A549 (cell line): Measurements from ENCODE around the gene ARRDC4. TPM values are rescaled to one million over a fixed set of nuclear protein-coding genes. Genes with fewer than 3 reads are reported as not detected.

Experiments used
- ATAC-seq, 2 experiments: fragments of 200-7000 bp in 1 of 2; fragments of >200 bp in 1 of 2; cut with Nextera tagmentation in 1 of 2; cut with Tn5 transposase in 1 of 2; 3 replicates each; pipeline versions ENCODE4 v1.8.0 to v1.9.1; 2018 to 2020; ENCODE audit warnings: mild to moderate bottlenecking in 1 of 2, moderate library complexity in 1 of 2
- CTCF ChIA-PET: fragments of 300-600 bp; sonication (Branson Sonifier 250); formaldehyde crosslinking; extraction: SDS; loops from one replicate; lab custom pipeline; 2021; ENCODE audit warnings: antibody characterized with exemption, inconsistent platforms; lab: Yijun Ruan, JAX
- POLR2A ChIA-PET: fragments of 350-600 bp; formaldehyde crosslinking; extraction: SDS; loops from one replicate; lab custom pipeline; 2021; ENCODE audit warnings: antibody characterized with exemption, inconsistent platforms; lab: Yijun Ruan, JAX
- DNase-seq, 2 experiments: peaks; one replicate each; pipeline versions ENCODE4 v3.0.0 to v3.0.0-alpha.2; 2011 to 2016; ENCODE audit warnings: low read depth in 1 of 2, low spot score in 1 of 2
- FAIRE-seq: peaks from 2 replicates; lab custom pipeline; 2011; peaks lifted over from hg19 to GRCh38; lab: Jason Lieb, UNC
- H3K27ac ChIP-seq, 2 experiments: fragments of >200 bp; sonication (Bioruptor Twin); formaldehyde crosslinking; 3 replicates each; pipeline ENCODE4 v1.5.1; 2016 to 2017
- H3K4me1 ChIP-seq: fragments of >200 bp; sonication (Bioruptor Twin); formaldehyde crosslinking; 3 replicates; pipeline ENCODE4 v1.6.1; 2016
- H3K4me2 ChIP-seq: fragments of >200 bp; sonication (Bioruptor Twin); formaldehyde crosslinking; 3 replicates; pipeline ENCODE4 v1.6.1; 2016
- H3K4me3 ChIP-seq: fragments of >200 bp; sonication (Bioruptor Twin); formaldehyde crosslinking; 3 replicates; pipeline ENCODE4 v1.5.1; 2016
- H3K9me3 ChIP-seq: fragments of >200 bp; sonication (Bioruptor Twin); formaldehyde crosslinking; 3 replicates; pipeline ENCODE4 v1.6.1; 2016
- CHD2 ChIP-seq: fragments of 150-350 bp; IDR thresholded peaks from 2 replicates; pipeline ENCODE4 v1.6.1; 2014; ENCODE audit warnings: low read length; ENCODE audit not compliant: partially characterized antibody
- EP300 ChIP-seq, 2 experiments: fragments of >200 bp; sonication (Bioruptor Twin); formaldehyde crosslinking; IDR thresholded peaks; 2 replicates in 1 of 2; 3 replicates in 1 of 2; pipeline ENCODE4 v1.6.1; 2016 to 2017
- ESRRA ChIP-seq: fragments of 150-350 bp; IDR thresholded peaks from 2 replicates; pipeline ENCODE4 v1.6.1; 2014; ENCODE audit warnings: mild to moderate bottlenecking, low read length, borderline replicate concordance
- HDAC2 ChIP-seq: fragments of 200-600 bp; sonication (generic); IDR thresholded peaks from 2 replicates; pipeline ENCODE4 v1.6.1; 2016
- HOXA7 ChIP-seq: fragments of 250-450 bp; sonication (Bioruptor Pico); IDR thresholded peaks from 2 replicates; pipeline ENCODE4 v1.5.0; 2020; ENCODE audit warnings: mild to moderate bottlenecking, moderate library complexity
- JUNB ChIP-seq: fragments of >200 bp; sonication (Bioruptor Twin); formaldehyde crosslinking; IDR thresholded peaks from 2 replicates; pipeline ENCODE4 v1.6.1; 2016
- KDM5A ChIP-seq: fragments of 200-600 bp; sonication (generic); IDR thresholded peaks from 2 replicates; pipeline ENCODE4 v1.6.1; 2016; ENCODE audit warnings: antibody characterized with exemption, mild to moderate bottlenecking
- MAZ ChIP-seq: fragments of 150-350 bp; IDR thresholded peaks from 2 replicates; pipeline ENCODE4 v1.6.1; 2014; ENCODE audit warnings: antibody characterized with exemption, low read depth, low read length, borderline replicate concordance
- NFE2L2 ChIP-seq: fragments of 150-350 bp; conservative IDR thresholded peaks from 2 replicates; pipeline ENCODE4 v1.6.1; 2014; ENCODE audit warnings: low read length
- NPAS2 ChIP-seq: fragments of 250-450 bp; sonication (Bioruptor Pico); IDR thresholded peaks from 2 replicates; pipeline ENCODE4 v1.8.0; 2022; ENCODE audit warnings: mild to moderate bottlenecking, moderate library complexity, borderline replicate concordance
- RAD21 ChIP-seq, 2 experiments: fragments of >200 bp in 1 of 2; sonication (Bioruptor Twin) in 1 of 2; formaldehyde crosslinking in 1 of 2; IDR thresholded peaks in 1 of 2; conservative IDR thresholded peaks in 1 of 2; 2 replicates in 1 of 2; 3 replicates in 1 of 2; pipeline ENCODE4 v1.6.1; 2012 to 2018; ENCODE audit warnings: inconsistent platforms in 1 of 2
- RNF2 ChIP-seq: fragments of 200-600 bp; sonication (generic); IDR thresholded peaks from 2 replicates; pipeline ENCODE4 v1.6.1; 2016; ENCODE audit warnings: low read depth, mild to moderate bottlenecking, antibody characterized with exemption, moderate library complexity, borderline replicate concordance
- ZC3H11A ChIP-seq: fragments of 450-650 bp; IDR thresholded peaks from 2 replicates; pipeline ENCODE4 v1.6.1; 2014; ENCODE audit warnings: antibody characterized with exemption, mild to moderate bottlenecking
- ZFP36 ChIP-seq: fragments of 450-650 bp; IDR thresholded peaks from 2 replicates; pipeline ENCODE4 v1.6.1; 2014; ENCODE audit warnings: borderline replicate concordance; ENCODE audit not compliant: partially characterized antibody
- ZNF302 ChIP-seq: fragments of 250-450 bp; sonication (Bioruptor Pico); IDR thresholded peaks from 2 replicates; pipeline ENCODE4 v1.9.0; 2021; ENCODE audit warnings: inconsistent platforms, mild to moderate bottlenecking, moderate library complexity
- WGBS: methylation state at CpG from one replicate; pipeline ENCODE4 v1.1.6; 2017; ENCODE audit errors: missing lambda C conversion rate; 5-methylcytosine and 5-hydroxymethylcytosine counted together
- polyA plus RNA-seq, 4 experiments: library from polyadenylated mRNA; depleted of rRNA in 3 of 4; stranded (reverse); fragments of >200 nt; fragmentation: RNase III in 1 of 4; extraction: RNeasy Plus Mini Kit Qiagen cat#74134 plus additional on column Dnase treatment in 1 of 4; gene quantifications; 2 replicates in 3 of 4; 3 replicates in 1 of 4; pipeline ENCODE4 v1.2.3, GENCODE V29; 2011 to 2017
- TF ChIP-seq, protein P1 (sequence below): IDR thresholded peaks from 2 replicates; pipeline ENCODE4 v1.6.1; 2012; ENCODE audit warnings: low read depth, borderline replicate concordance
- TF ChIP-seq, protein P2 (sequence below): fragments of 450-650 bp; IDR thresholded peaks from 2 replicates; pipeline ENCODE4 v1.6.1; 2014; ENCODE audit warnings: antibody characterized with exemption
- TF ChIP-seq, protein P3 (sequence below): fragments of 250-450 bp; sonication (Bioruptor Pico); IDR thresholded peaks from 2 replicates; pipeline ENCODE4 v1.5.0; 2020; ENCODE audit warnings: low read depth, mild to moderate bottlenecking, moderate library complexity
- TF ChIP-seq, protein P4 (sequence below): IDR thresholded peaks from 2 replicates; pipeline ENCODE4 v1.6.1; 2012

Gene ARRDC4
- polyA plus RNA-seq, 2 of the 4 experiments (the other 2 are of a cell fraction) = 0.19 to 2.2 TPM

DNA sequence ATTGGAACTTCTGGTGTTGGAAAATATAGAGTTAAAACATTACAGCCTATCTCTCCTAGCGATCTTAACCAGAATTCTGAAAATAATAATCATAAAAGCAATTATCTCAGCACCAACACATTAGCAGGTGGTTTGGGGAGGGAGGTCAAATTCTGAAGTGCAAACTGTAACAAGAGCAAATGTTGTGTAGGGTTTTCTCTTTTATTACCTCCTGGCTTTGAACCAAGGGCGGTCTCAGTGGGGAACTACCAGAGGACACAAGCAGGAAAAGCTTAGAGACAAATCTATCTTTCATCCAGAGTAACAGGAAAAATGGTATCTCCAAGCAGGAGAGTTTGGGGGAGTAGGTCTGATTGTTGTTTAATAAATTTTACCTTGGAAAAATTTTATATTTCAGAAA is 5.5 kb upstream of the ARRDC4 start (continued):
- TF ChIP-seq, protein P1, sequence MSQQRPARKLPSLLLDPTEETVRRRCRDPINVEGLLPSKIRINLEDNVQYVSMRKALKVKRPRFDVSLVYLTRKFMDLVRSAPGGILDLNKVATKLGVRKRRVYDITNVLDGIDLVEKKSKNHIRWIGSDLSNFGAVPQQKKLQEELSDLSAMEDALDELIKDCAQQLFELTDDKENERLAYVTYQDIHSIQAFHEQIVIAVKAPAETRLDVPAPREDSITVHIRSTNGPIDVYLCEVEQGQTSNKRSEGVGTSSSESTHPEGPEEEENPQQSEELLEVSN = no peak
- TF ChIP-seq, protein P2, sequence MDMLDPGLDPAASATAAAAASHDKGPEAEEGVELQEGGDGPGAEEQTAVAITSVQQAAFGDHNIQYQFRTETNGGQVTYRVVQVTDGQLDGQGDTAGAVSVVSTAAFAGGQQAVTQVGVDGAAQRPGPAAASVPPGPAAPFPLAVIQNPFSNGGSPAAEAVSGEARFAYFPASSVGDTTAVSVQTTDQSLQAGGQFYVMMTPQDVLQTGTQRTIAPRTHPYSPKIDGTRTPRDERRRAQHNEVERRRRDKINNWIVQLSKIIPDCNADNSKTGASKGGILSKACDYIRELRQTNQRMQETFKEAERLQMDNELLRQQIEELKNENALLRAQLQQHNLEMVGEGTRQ = no peak
- no peak for TF ChIP-seq KDM5A

DNA sequence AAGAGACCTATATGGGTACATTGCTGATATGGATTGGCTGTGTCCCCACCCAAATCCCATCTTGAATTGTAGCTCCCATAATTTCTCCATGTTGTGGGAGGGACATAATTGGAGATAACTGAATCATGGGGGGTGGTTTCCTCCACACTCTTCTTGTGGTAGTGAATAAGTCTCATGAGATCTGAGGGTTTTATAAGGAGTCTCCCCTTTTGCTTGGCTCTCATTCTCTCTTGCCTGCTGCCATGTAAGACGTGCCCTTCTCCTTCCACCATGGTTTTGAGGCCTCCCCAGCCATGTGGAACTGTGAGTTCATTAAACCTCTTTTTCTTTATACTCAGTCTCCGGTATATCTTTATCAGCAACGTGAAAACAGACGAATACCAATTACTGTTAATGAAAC is 5.0 kb upstream of the ARRDC4 start:
- H3K4me1 ChIP-seq = no peaks in the 10 kb centered on the region
- 8% methylated on average over 4 of the region's 4 CpGs for WGBS
- no peak for TF ChIP-seq ZC3H11A
- no peak for TF ChIP-seq ZFP36
- TF ChIP-seq ESRRA = no peak
- no peak for TF ChIP-seq RAD21 (conservative IDR thresholded peaks at IDR 0.05 in 1 of 2, IDR thresholded peaks at IDR 0.05 in 1 of 2)
- ATAC-seq = no peak
- no peaks in the 10 kb centered on the region for H3K9me3 ChIP-seq
- H3K4me2 ChIP-seq = no peak overlapping the region
- H3K4me3 ChIP-seq = no peak overlapping the region
- POLR2A ChIA-PET = no interaction called here
- H3K27ac ChIP-seq = no peak overlapping the region
- FAIRE-seq = no peak
- no peak for DNase-seq
- CTCF ChIA-PET = no interaction called here

DNA sequence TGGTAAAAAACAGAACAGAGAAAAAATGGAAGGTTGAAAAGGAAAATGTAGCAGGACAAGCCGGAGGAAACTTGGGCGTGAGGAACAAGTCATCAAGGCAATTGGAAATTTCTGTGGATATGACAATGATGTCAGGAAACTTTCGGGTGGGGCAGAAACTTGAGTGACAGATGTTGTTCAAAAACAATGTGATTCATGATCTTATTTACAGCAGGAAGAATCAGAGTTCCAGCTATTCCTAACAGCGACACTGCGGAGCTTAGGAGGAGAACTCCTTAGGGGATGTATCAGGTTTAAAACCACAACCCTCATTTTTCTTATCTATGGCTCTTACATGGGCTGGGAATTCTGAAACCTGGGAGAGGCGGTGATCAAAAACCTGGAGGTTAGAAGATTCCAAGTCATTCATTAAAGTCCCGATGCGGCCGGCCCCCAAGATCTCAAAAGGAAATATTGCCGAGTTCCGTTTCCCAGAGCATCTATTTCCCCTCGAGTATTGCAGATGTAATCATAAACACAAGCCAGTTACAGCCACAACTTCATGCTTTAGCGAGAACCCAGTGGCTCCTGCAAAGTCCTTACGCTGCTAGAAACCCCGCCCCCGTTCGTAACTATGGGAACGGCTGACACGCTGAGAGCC is 659 bp upstream of the ARRDC4 start:
- no peak for TF ChIP-seq NPAS2 (CRISPR knock-in tag)
- TF ChIP-seq, all 56 proteins: peak for 0
- H3K4me2 ChIP-seq = peak overlapping the region; percentile 87
- H3K4me3 ChIP-seq = peak overlapping the region; percentile 55
- WGBS = 3% methylated on average over 19 of the region's 19 CpGs
- FAIRE-seq = no peak
- H3K4me1 ChIP-seq = no peaks in the 10 kb centered on the region
- H3K27ac ChIP-seq = no peak overlapping the region
- DNase-seq = no peak
- 0 out of 3 replicates have a peak, but pooled peaks cover 3% of the 10 kb centered on the region for H3K9me3 ChIP-seq
- CTCF ChIA-PET = no interaction called here
- no peak for ATAC-seq
- POLR2A ChIA-PET = no interaction called here

DNA sequence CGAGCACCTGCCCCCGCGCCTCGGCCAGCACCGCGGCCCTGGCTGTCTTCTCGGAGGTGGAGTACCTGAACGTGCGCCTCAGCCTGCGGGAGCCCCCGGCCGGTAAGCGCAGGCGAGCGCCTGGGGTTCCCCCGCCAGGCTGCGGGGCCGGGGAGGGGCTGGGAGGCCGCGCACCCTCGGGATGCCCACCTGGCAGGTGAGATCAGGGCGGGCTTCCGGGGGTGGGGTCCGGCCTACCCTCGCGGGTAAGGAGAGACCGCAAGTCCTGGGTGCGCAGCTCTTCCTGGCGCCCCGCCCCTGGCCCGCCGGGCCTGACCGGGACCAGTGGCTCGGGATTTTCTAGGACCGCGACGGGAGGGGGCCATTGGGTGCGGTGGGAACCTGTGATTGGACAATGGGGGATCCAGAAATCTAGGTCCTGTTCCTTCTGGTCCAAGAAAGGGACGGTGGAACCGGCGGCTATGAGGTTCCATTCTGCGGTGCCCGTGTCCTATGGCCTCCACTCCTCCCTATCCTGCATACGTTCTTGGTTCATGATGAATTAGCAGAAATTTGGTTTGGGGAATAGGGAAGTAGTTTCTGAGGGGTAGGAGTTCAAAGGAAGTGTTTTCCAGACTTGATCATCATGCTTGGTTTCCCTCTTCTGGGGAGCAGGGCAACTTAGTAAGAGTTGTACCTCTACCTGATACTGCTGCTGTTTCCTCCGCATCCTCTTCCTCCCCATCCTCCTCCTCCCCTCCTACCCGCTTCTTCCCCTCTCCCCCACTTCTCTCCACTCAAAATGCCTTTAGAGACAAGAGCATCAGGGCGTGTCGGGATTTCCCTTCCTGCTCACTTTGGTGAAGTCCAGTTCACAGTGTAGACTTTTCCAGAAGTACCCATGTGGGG is 808 bp downstream of the ARRDC4 start:
- POLR2A ChIA-PET = no interaction called here
- no peak for ATAC-seq
- no peak for DNase-seq
- peak overlapping the region; percentile 87 for H3K4me2 ChIP-seq
- no peak for FAIRE-seq
- 0 out of 3 replicates have a peak, but pooled peaks cover 3% of the 10 kb centered on the region for H3K9me3 ChIP-seq
- H3K4me1 ChIP-seq = no peaks in the 10 kb centered on the region
- CTCF ChIA-PET = no interaction called here
- H3K4me3 ChIP-seq = peak overlapping the region; percentile 55
- H3K27ac ChIP-seq = peak overlapping the region; percentile 39 to 71; a peak in 5 of 6 replicates
- 47% methylated on average over 24 of the region's 48 CpGs for WGBS
- TF ChIP-seq RNF2 (0 out of 2 replicates have a peak, but pooled peaks have one; percentile 73), RAD21 (conservative IDR thresholded peaks at IDR 0.05 in 1 of 2, IDR thresholded peaks at IDR 0.05 in 1 of 2) (no peak)

DNA sequence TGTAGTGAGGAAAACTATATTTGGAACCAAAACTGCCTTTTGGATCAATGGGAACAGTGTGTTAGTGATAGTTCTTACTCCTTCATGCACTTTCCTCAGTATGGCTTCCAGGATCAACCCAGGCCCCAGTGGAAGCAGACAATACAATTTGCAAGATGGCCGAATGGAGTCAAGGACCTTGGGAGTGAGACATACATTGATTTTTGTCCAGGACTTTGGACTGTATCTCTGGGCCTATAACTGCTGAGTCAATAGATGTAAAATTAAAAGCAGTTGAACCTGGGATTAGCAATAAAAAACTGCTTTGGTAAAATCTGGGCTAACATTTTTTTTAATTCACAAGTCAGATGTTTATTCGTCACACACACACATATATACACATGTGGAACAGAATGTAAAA is 1.8 kb downstream of the ARRDC4 start:
- CTCF ChIA-PET = no interaction called here
- POLR2A ChIA-PET = no interaction called here
- Histone ChIP-seq H3K4me1 (no peaks in the 10 kb centered on the region), H3K4me2 (no peak overlapping the region), H3K4me3 (no peak overlapping the region), H3K27ac (no peak overlapping the region), H3K9me3 (0 out of 3 replicates have a peak, but pooled peaks cover 3% of the 10 kb centered on the region)
- no peak for DNase-seq
- FAIRE-seq = no peak
- 89% methylated on average over 2 of the region's 2 CpGs for WGBS
- no peak for ATAC-seq
- TF ChIP-seq CHD2 (no peak), RNF2 (no peak), KDM5A (no peak), ZNF302 (CRISPR knock-in tag) (no peak), NFE2L2 (no peak), HDAC2 (no peak), EP300 (IDR thresholded peaks at IDR 0.05) (no peak), HOXA7 (CRISPR knock-in tag) (no peak), JUNB (no peak), MAZ (no peak)
- TF ChIP-seq, protein P3, sequence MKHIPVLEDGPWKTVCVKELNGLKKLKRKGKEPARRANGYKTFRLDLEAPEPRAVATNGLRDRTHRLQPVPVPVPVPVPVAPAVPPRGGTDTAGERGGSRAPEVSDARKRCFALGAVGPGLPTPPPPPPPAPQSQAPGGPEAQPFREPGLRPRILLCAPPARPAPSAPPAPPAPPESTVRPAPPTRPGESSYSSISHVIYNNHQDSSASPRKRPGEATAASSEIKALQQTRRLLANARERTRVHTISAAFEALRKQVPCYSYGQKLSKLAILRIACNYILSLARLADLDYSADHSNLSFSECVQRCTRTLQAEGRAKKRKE (CRISPR knock-in tag) = no peak
- TF ChIP-seq, protein P2 = no peak
- TF ChIP-seq, protein P4, sequence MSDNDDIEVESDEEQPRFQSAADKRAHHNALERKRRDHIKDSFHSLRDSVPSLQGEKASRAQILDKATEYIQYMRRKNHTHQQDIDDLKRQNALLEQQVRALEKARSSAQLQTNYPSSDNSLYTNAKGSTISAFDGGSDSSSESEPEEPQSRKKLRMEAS = no peak
